Naive thymus-derived CD4-positive, alpha-beta T cell (primary cell): ENCODE data around the gene SORBS1. TPM values are rescaled to one million over a fixed set of nuclear protein-coding genes. Genes with fewer than 3 reads are reported as not detected.
A peak's percentile ranks its signal among the peaks of the same experiment; 100 is the strongest.

Experiments used
- ATAC-seq: fragments of 150-1000 bp; cut with Tn5 transposase; 2 replicates; pipeline ENCODE4 v1.10.0; 2021; ENCODE audit warnings: mild to moderate bottlenecking, moderate library complexity
- CTCF ChIA-PET: fragments of 350-600 bp; sonication (Branson Sonifier 250); formaldehyde crosslinking; loops from one replicate; lab custom pipeline; 2021; ENCODE audit warnings: antibody characterized with exemption; lab: Charles Lee
- POLR2A ChIA-PET: fragments of 350-600 bp; sonication (Branson Sonifier 250); formaldehyde crosslinking; loops from one replicate; lab custom pipeline; 2021; ENCODE audit warnings: antibody characterized with exemption, inconsistent platforms; lab: Charles Lee
- DNase-seq, 9 donors: peaks; one replicate each; pipeline versions ENCODE4 v3.0.0 to v3.0.0-alpha.2; 2020 to 2022; ENCODE audit warnings: mixed read lengths in 1 of 9
- H3K27ac ChIP-seq: one replicate; pipeline ENCODE4 v1.7.0; 2013; ENCODE audit warnings: mild to moderate bottlenecking, low read depth, low read length, moderate library complexity
- H3K27me3 ChIP-seq, 2 donors: one replicate each; pipeline ENCODE4 v1.7.0; 2013; ENCODE audit warnings: low read length in 2 of 2, mild to moderate bottlenecking in 2 of 2, moderate library complexity in 2 of 2; ENCODE audit not compliant: control insufficient read depth in 2 of 2, insufficient read depth in 2 of 2
- H3K36me3 ChIP-seq, 3 experiments: 1 replicate in 2 of 3; 2 replicates in 1 of 3; pipeline ENCODE4 v1.7.0; 2013; ENCODE audit warnings: low read length in 3 of 3, mild to moderate bottlenecking in 3 of 3, moderate library complexity in 1 of 3; ENCODE audit not compliant: insufficient read depth in 3 of 3, control insufficient read depth in 2 of 3
- H3K4me1 ChIP-seq, 2 donors: one replicate each; pipeline ENCODE4 v1.7.0; 2013; ENCODE audit warnings: low read length in 2 of 2, mild to moderate bottlenecking in 2 of 2, moderate library complexity in 1 of 2; ENCODE audit not compliant: control insufficient read depth in 2 of 2, insufficient read depth in 2 of 2
- H3K4me3 ChIP-seq: 2 replicates; pipeline ENCODE4 v1.7.0; 2013; ENCODE audit warnings: mild to moderate bottlenecking, low read length
- H3K9me3 ChIP-seq, 3 experiments: 1 replicate in 2 of 3; 2 replicates in 1 of 3; pipeline ENCODE4 v1.7.0; 2013; ENCODE audit warnings: low read length in 3 of 3; ENCODE audit not compliant: control insufficient read depth in 2 of 3
- H3K27ac Mint-ChIP-seq, 9 donors: one replicate each; pipeline ENCODE4 v1.8.0; 2020 to 2022; ENCODE audit warnings: mixed read lengths in 9 of 9, mild to moderate bottlenecking in 8 of 9, moderate library complexity in 5 of 9, inconsistent platforms in 2 of 9
- H3K27me3 Mint-ChIP-seq, 5 donors: one replicate each; pipeline ENCODE4 v1.8.0; 2021 to 2022; ENCODE audit warnings: mixed read lengths in 5 of 5, mild to moderate bottlenecking in 1 of 5
- H3K36me3 Mint-ChIP-seq, 5 donors: one replicate each; pipeline ENCODE4 v1.8.0; 2020 to 2022; ENCODE audit warnings: mixed read lengths in 5 of 5, mild to moderate bottlenecking in 3 of 5, inconsistent platforms in 1 of 5
- H3K4me1 Mint-ChIP-seq, 7 donors: one replicate each; pipeline ENCODE4 v1.8.0; 2020 to 2022; ENCODE audit warnings: mixed read lengths in 7 of 7, mild to moderate bottlenecking in 3 of 7, inconsistent platforms in 1 of 7
- H3K4me3 Mint-ChIP-seq, 10 donors: one replicate each; pipeline ENCODE4 v1.8.0; 2020 to 2022; ENCODE audit warnings: mild to moderate bottlenecking in 10 of 10, mixed read lengths in 10 of 10, moderate library complexity in 6 of 10, inconsistent platforms in 2 of 10
- H3K9me3 Mint-ChIP-seq, 11 donors: one replicate each; pipeline ENCODE4 v1.8.0; 2020 to 2022; ENCODE audit warnings: mixed read lengths in 11 of 11, mild to moderate bottlenecking in 4 of 11, inconsistent platforms in 1 of 11, moderate library complexity in 1 of 11
- intact Hi-C, 2 donors: fragments of 100-400 bp; cut with micrococcal nuclease; formaldehyde crosslinking; loops; one replicate each; pipeline ENCODE4 v1.15.1; 2023
- polyA plus RNA-seq, 2 donors: library from polyadenylated mRNA; unstranded; fragments of 300-500 nt; fragmentation: Illumina TruSeq; gene quantifications; one replicate each; pipeline ENCODE4 v1.2.3, GENCODE V29; 2021
- total RNA-seq, 6 experiments: library from RNA in 5 of 6; stranded (reverse) in 5 of 6; gene quantifications; 1 replicate in 5 of 6; 2 replicates in 1 of 6; pipeline ENCODE4 v1.2.3 and lab custom pipeline; 2021 to 2026

The SORBS1 gene
- total and polyA plus RNA-seq, 7 experiments from 2014 or later = 0.58 to 1.9 (median 0.95) TPM

GRCh38 chr10:95561864-95562177, 650 bp upstream of the SORBS1 start:
- Mint-ChIP-seq H3K27ac (peak overlapping the region in 8 of 9 donors; percentile 10 to 94 (median 80)), H3K4me3 (peak overlapping the region; percentile 84 to 99 (median 90)), H3K4me1 (peaks cover 7 to 16% (median 11%) of the 10 kb centered on the region in 7 donors), H3K27me3 (peaks cover 0 to 60% (median 5%) of the 10 kb centered on the region in 5 donors), H3K9me3 (no peaks in the 10 kb centered on the region), H3K36me3 (no peaks in the 10 kb centered on the region)
- ChIA-PET POLR2A (interaction anchor here (1.2 kb wide), 1 partner anchor 568 kb away, joined by 3 read pairs; the partner anchor contains the start of gene ZNF518A), CTCF (no interaction called here)
- H3K27ac ChIP-seq = no peak overlapping the region
- DNase-seq (peak in 1 of 9 donors; percentile 1), ATAC-seq (no peak)
- intact Hi-C loops = loop anchor here (1.0 to 5.0 kb wide), 7 partner anchors 94 to 1271 kb away; partner anchors contain the start of genes ALDH18A1 (in 2 of the 2), CC2D2B (in 1 of the 2), LCOR (in 1 of the 2) and TM9SF3 (in 1 of the 2)
- no peaks in the 10 kb centered on the region for H3K27me3 ChIP-seq
- peaks cover 4% of the 10 kb centered on the region in 2 donors for H3K4me1 ChIP-seq
- H3K9me3 ChIP-seq = no peaks in the 10 kb centered on the region
- H3K36me3 ChIP-seq = peaks cover 0 to 5% (median 0%) of the 10 kb centered on the region in 3 experiments
- H3K4me3 ChIP-seq = peak overlapping the region; percentile 62

GRCh38 chr10:95560278-95561176, 644 bp downstream of the SORBS1 start:
- H3K4me3 Mint-ChIP-seq = peak overlapping the region; percentile 96 to 100 (median 99)
- H3K9me3 ChIP-seq = no peaks in the 10 kb centered on the region
- peaks cover 0 to 5% (median 0%) of the 10 kb centered on the region in 3 experiments for H3K36me3 ChIP-seq
- no peaks in the 10 kb centered on the region for H3K9me3 Mint-ChIP-seq
- peak overlapping the region; percentile 66 for H3K27ac ChIP-seq
- peaks cover 4% of the 10 kb centered on the region in 2 donors for H3K4me1 ChIP-seq
- H3K27ac Mint-ChIP-seq = peak overlapping the region; percentile 76 to 97 (median 89)
- POLR2A ChIA-PET = no interaction called here
- H3K4me3 ChIP-seq = peak overlapping the region; percentile 90
- peaks cover 7 to 16% (median 11%) of the 10 kb centered on the region in 7 donors for H3K4me1 Mint-ChIP-seq
- ATAC-seq (peak; percentile 44), DNase-seq (peak; percentile 17 to 49 (median 42))
- intact Hi-C loops = loop anchor here (1.0 to 5.0 kb wide), 7 partner anchors 96 to 1272 kb away; partner anchors contain the start of genes ALDH18A1 (in 2 of the 2), ZNF518A (in 2 of the 2), CC2D2B (in 1 of the 2) and LCOR (in 1 of the 2)
- no peaks in the 10 kb centered on the region for H3K36me3 Mint-ChIP-seq
- H3K27me3 Mint-ChIP-seq = peaks cover 0 to 58% (median 5%) of the 10 kb centered on the region in 5 donors
- H3K27me3 ChIP-seq = no peaks in the 10 kb centered on the region
- CTCF ChIA-PET = no interaction called here

- Histone ChIP-seq H3K27me3 (no peaks in the 10 kb centered on the region), H3K36me3 (peaks cover 0 to 5% (median 0%) of the 10 kb centered on the region in 3 experiments), H3K27ac (no peak overlapping the region), H3K4me3 (peak overlapping the region; percentile 90), H3K4me1 (peaks cover 4% of the 10 kb centered on the region in 2 donors), H3K9me3 (no peaks in the 10 kb centered on the region)
- ChIA-PET POLR2A (no interaction called here), CTCF (no interaction called here)
- intact Hi-C loops = loop anchor here (1.0 to 5.0 kb wide), 5 partner anchors 263 to 1273 kb away; partner anchors contain the start of genes CC2D2B (in 1 of the 2), LCOR (in 1 of the 2), TM9SF3 (in 1 of the 2) and ZNF518A (in 1 of the 2)
- Mint-ChIP-seq H3K4me3 (peak overlapping the region; percentile 96 to 100 (median 99)), H3K36me3 (no peaks in the 10 kb centered on the region), H3K27me3 (peaks cover 0 to 57% (median 5%) of the 10 kb centered on the region in 5 donors), H3K4me1 (peaks cover 7 to 16% (median 11%) of the 10 kb centered on the region in 7 donors), H3K9me3 (no peaks in the 10 kb centered on the region), H3K27ac (peak overlapping the region in 6 of 9 donors; percentile 51 to 94 (median 79))
- no peak for ATAC-seq
- no peak for DNase-seq
Measured at GRCh38 chr10:95559896-95560277, 1.3 kb downstream of the SORBS1 start.

GRCh38 chr10:95559471-95559870, 1.7 kb downstream of the SORBS1 start:
- Mint-ChIP-seq H3K4me1 (peaks cover 7 to 16% (median 11%) of the 10 kb centered on the region in 7 donors), H3K36me3 (no peaks in the 10 kb centered on the region), H3K27me3 (peaks cover 0 to 54% (median 5%) of the 10 kb centered on the region in 5 donors), H3K27ac (no peak overlapping the region), H3K4me3 (peak overlapping the region; percentile 35 to 99 (median 69)), H3K9me3 (no peaks in the 10 kb centered on the region)
- no peaks in the 10 kb centered on the region for H3K27me3 ChIP-seq
- ChIA-PET CTCF (no interaction called here), POLR2A (no interaction called here)
- H3K4me3 ChIP-seq = no peak overlapping the region
- no peaks in the 10 kb centered on the region for H3K9me3 ChIP-seq
- no peak overlapping the region for H3K27ac ChIP-seq
- intact Hi-C loops = no loop called here
- DNase-seq (no peak), ATAC-seq (no peak)
- peaks cover 0 to 5% (median 0%) of the 10 kb centered on the region in 3 experiments for H3K36me3 ChIP-seq
- H3K4me1 ChIP-seq = peaks cover 4% of the 10 kb centered on the region in 2 donors

- no peak for ATAC-seq
- no peaks in the 10 kb centered on the region for H3K9me3 ChIP-seq
- Mint-ChIP-seq H3K4me3 (peak overlapping the region in 4 of 10 donors; percentile 49 to 97 (median 66)), H3K27me3 (peaks cover 0 to 52% (median 5%) of the 10 kb centered on the region in 5 donors), H3K9me3 (no peaks in the 10 kb centered on the region), H3K27ac (no peak overlapping the region), H3K4me1 (peaks cover 7 to 16% (median 11%) of the 10 kb centered on the region in 7 donors), H3K36me3 (no peaks in the 10 kb centered on the region)
- intact Hi-C loops = no loop called here
- H3K27me3 ChIP-seq = no peaks in the 10 kb centered on the region
- DNase-seq = no peak
- POLR2A ChIA-PET = no interaction called here
- H3K36me3 ChIP-seq = peaks cover 0 to 5% (median 0%) of the 10 kb centered on the region in 3 experiments
- no peak overlapping the region for H3K4me3 ChIP-seq
- no peak overlapping the region for H3K27ac ChIP-seq
- peaks cover 4% of the 10 kb centered on the region in 2 donors for H3K4me1 ChIP-seq
- CTCF ChIA-PET = no interaction called here
Measured at GRCh38 chr10:95558593-95559320, 2.4 kb downstream of the SORBS1 start.
